Measurements from ENCODE around the gene SAC3D1.

DNA sequence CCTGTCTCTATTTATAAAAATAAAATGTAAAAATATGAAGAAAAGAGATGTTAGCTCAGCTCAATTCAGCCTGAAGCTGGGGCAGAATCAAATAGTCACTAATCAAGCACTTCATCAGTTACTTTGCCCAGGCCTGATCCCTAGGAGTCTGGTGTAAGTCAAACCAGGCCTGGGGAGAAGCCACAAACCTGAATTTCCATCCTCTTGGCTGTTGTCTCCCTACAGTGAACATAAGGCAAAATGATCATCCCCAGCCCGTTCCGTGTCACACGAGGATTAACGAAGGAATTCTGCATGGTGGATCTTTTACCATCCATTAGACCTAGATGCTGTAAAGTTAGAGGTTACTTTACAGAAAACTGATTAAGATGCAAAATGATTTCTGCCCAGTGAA is 23.8 kb downstream of the SAC3D1 start:
- TF ChIP-seq CEBPB (IDR thresholded peaks at IDR 0.05) (no peak), HOXA7 (CRISPR knock-in tag; IDR thresholded peaks at IDR 0.05) (no peak), PHF8 (IDR thresholded peaks at IDR 0.05; ENCODE audit: borderline replicate concordance, low read depth) (no peak), ZFP36 (IDR thresholded peaks at IDR 0.05; ENCODE audit: borderline replicate concordance, partially characterized antibody) (no peak), POLR2A (IDR thresholded peaks at IDR 0.05; ENCODE audit: low read length) (no peak), KDM1A (IDR thresholded peaks at IDR 0.05; ENCODE audit: low read depth) (no peak), RAD21 (conservative IDR thresholded peaks at IDR 0.05 in 1 of 2, IDR thresholded peaks at IDR 0.05 in 1 of 2) (no peak)
- TF ChIP-seq, protein P1, sequence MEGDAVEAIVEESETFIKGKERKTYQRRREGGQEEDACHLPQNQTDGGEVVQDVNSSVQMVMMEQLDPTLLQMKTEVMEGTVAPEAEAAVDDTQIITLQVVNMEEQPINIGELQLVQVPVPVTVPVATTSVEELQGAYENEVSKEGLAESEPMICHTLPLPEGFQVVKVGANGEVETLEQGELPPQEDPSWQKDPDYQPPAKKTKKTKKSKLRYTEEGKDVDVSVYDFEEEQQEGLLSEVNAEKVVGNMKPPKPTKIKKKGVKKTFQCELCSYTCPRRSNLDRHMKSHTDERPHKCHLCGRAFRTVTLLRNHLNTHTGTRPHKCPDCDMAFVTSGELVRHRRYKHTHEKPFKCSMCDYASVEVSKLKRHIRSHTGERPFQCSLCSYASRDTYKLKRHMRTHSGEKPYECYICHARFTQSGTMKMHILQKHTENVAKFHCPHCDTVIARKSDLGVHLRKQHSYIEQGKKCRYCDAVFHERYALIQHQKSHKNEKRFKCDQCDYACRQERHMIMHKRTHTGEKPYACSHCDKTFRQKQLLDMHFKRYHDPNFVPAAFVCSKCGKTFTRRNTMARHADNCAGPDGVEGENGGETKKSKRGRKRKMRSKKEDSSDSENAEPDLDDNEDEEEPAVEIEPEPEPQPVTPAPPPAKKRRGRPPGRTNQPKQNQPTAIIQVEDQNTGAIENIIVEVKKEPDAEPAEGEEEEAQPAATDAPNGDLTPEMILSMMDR (IDR thresholded peaks at IDR 0.05): no peak
